Tibial nerve (tissue), 4 donors: ENCODE data around the gene PARP16. TPM values are rescaled to one million over a fixed set of nuclear protein-coding genes. Genes with fewer than 3 reads are reported as not detected.

Experiments used
- DNase-seq, 2 donors: peaks; one replicate each; pipeline ENCODE4 v3.0.0-alpha.2; 2019; ENCODE audit warnings: low spot score in 2 of 2
- H3K27ac ChIP-seq, 4 donors: fragments of 200-600 bp; sonication (generic) in 3 of 4; one replicate each; pipeline ENCODE4 v1.5.1; 2017 to 2019; ENCODE audit warnings: mild to moderate bottlenecking in 1 of 4
- H3K27me3 ChIP-seq, 2 donors: fragments of 200-600 bp; sonication (generic) in 1 of 2; one replicate each; pipeline versions ENCODE4 v1.5.1 to v1.6.0; 2017 to 2019
- H3K36me3 ChIP-seq, 3 donors: fragments of 200-600 bp; sonication (generic); one replicate each; pipeline ENCODE4 v1.5.1; 2018 to 2019
- H3K4me1 ChIP-seq, 4 donors: fragments of 200-600 bp; sonication (generic) in 3 of 4; one replicate each; pipeline ENCODE4 v1.5.1; 2017 to 2019
- H3K4me3 ChIP-seq, 4 donors: fragments of 200-600 bp; sonication (generic) in 3 of 4; one replicate each; pipeline ENCODE4 v1.5.1; 2017 to 2019; ENCODE audit warnings: mild to moderate bottlenecking in 1 of 4, moderate library complexity in 1 of 4
- H3K9me3 ChIP-seq, 4 donors: fragments of 200-600 bp; sonication (generic) in 3 of 4; one replicate each; pipeline ENCODE4 v1.5.1; 2017 to 2019
- EP300 ChIP-seq, 2 donors: sonication (generic); formaldehyde crosslinking; IDR thresholded peaks; one replicate each; pipeline ENCODE4 v1.6.1; 2017; ENCODE audit warnings: antibody characterized with exemption in 2 of 2, mild to moderate bottlenecking in 1 of 2
- POLR2A ChIP-seq, 2 donors: fragments of 450-650 bp; IDR thresholded peaks; one replicate each; pipeline ENCODE4 v1.6.1; 2017; ENCODE audit warnings: antibody characterized with exemption in 2 of 2, mild to moderate bottlenecking in 2 of 2, moderate library complexity in 2 of 2
- WGBS, 2 donors: methylation state at CpG; one replicate each; pipeline ENCODE4 v1.1.5; 2018; 5-methylcytosine and 5-hydroxymethylcytosine counted together
- total RNA-seq, 4 donors: library from RNA; depleted of rRNA; stranded (reverse); fragments of >200 nt; gene quantifications; one replicate each; pipeline ENCODE4 v1.1.0, GENCODE V29; 2016
- TF ChIP-seq, protein P1 (sequence below), 5 experiments: fragments of 200-600 bp in 3 of 5; fragments of 450-650 bp in 2 of 5; sonication (generic) in 3 of 5; IDR thresholded peaks; one replicate each; pipeline ENCODE4 v1.5.1; 2016 to 2019; ENCODE audit warnings: antibody characterized with exemption in 5 of 5, mild to moderate bottlenecking in 3 of 5, moderate library complexity in 2 of 5

PARP16 gene
- total RNA-seq, 4 donors from 2014 or later = 5.9 to 15.5 (median 12.1) TPM

DNA sequence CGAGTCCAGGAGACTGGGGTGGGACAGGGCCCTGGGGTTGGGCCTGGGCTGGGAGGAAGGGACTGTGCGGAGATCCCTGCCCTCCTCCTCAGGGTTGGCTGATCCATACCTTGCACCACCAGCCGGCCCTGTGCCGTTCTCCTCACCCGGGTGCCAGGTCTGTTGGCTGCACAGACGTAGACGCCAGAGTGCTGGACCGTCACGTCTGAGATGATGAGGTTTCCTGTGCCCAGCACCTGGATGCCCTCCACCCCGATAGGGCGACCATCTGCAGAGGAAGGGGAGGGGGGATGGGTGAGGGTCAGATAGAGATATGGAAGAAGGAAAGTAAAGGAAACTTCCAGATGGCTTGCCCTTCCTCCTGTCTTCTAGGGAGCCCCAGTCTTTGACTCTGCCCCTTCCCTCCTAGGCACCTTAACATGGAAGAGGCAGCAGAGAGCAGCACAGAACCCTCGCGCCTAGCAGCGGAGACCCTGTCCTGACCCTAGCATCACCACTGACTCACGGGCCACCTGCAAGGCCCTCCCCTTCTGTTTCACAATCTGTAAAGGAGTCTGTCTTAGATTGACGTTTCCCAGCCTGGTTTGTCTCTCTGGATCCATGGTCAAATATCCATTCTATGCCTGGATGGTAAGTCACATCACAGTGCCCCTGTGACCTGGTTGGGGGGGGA is 46.6 kb upstream of the PARP16 start:
- no peak for DNase-seq
- 80 to 88% methylated on average over 14 to 16 of the region's 16 CpGs for WGBS, 2 donors
- no peak for TF ChIP-seq POLR2A (IDR thresholded peaks at IDR 0.05)
- no peak for TF ChIP-seq EP300 (IDR thresholded peaks at IDR 0.05)
- TF ChIP-seq, protein P1, sequence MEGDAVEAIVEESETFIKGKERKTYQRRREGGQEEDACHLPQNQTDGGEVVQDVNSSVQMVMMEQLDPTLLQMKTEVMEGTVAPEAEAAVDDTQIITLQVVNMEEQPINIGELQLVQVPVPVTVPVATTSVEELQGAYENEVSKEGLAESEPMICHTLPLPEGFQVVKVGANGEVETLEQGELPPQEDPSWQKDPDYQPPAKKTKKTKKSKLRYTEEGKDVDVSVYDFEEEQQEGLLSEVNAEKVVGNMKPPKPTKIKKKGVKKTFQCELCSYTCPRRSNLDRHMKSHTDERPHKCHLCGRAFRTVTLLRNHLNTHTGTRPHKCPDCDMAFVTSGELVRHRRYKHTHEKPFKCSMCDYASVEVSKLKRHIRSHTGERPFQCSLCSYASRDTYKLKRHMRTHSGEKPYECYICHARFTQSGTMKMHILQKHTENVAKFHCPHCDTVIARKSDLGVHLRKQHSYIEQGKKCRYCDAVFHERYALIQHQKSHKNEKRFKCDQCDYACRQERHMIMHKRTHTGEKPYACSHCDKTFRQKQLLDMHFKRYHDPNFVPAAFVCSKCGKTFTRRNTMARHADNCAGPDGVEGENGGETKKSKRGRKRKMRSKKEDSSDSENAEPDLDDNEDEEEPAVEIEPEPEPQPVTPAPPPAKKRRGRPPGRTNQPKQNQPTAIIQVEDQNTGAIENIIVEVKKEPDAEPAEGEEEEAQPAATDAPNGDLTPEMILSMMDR (IDR thresholded peaks at IDR 0.05) = no peak
- H3K36me3 ChIP-seq = no peaks in the 10 kb centered on the region
- H3K9me3 ChIP-seq = no peaks in the 10 kb centered on the region
- H3K4me3 ChIP-seq = no peak overlapping the region
- no peaks in the 10 kb centered on the region for H3K4me1 ChIP-seq
- no peaks in the 10 kb centered on the region for H3K27me3 ChIP-seq
- H3K27ac ChIP-seq = no peak overlapping the region

DNA sequence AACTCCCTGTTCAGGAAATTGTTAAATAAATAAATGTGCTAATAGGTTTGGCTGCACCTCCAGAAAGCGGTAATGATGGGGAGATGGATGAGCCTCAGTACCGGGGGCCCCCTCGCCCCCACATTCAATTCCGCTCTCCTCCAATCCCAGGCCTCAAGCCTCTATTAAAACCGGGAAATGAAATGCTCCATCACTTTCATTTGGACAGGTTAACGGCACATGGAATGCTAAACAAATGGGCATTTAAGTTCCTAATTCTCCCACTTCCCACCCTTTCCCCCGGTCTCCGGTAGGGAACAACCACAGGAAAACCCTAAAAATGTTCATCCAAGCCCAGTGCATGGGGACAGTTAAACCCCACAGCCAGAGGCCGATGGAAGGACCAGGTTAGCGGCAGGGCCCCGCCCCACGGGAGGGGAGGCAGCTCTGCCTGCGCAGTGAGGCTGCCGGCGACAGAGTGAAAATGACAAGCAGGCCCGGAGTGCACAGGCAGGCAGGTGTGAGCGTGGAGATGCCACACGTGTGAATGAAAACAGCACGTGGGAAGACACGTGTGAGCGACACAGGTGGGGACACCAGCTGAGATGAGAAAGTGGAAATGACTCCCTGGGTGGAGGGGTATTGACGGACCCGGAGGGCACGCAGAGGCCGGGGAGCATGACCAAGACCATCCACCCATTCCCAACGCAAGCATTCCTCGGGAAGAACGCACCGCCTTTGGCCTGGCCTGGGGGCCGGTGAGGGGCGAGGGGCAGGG is 45.9 kb upstream of the PARP16 start:
- no peaks in the 10 kb centered on the region for H3K9me3 ChIP-seq
- H3K4me3 ChIP-seq = no peak overlapping the region
- H3K27me3 ChIP-seq = no peaks in the 10 kb centered on the region
- no peaks in the 10 kb centered on the region for H3K36me3 ChIP-seq
- 81 to 82% methylated on average over 31 of the region's 31 CpGs for WGBS, 2 donors
- DNase-seq = no peak
- TF ChIP-seq EP300 (IDR thresholded peaks at IDR 0.05) = no peak
- TF ChIP-seq POLR2A (IDR thresholded peaks at IDR 0.05) = no peak
- TF ChIP-seq, protein P1 (IDR thresholded peaks at IDR 0.05) = no peak
- H3K27ac ChIP-seq = no peak overlapping the region
- H3K4me1 ChIP-seq = no peaks in the 10 kb centered on the region

DNA sequence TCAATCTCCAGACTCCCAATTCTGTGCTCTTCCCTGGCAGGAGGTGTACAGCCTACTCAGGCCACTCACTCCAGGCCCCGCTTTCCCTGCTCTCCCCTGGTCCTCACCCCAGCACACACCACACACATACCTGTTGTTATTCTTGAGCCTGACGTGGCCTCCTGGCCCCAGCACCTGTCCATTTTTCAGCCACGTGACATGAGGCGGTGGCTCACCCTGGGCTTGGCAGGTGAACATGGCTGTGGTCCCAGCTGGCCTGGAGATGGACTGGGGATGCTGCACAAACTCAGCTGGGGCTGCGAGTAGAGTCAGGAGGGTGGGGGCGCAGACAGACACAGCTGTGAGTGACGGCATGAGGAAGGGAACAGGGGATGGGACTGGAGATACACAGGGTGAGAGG is 45.1 kb upstream of the PARP16 start:
- DNase-seq = no peak
- TF ChIP-seq, protein P1 (IDR thresholded peaks at IDR 0.05) = no peak
- TF ChIP-seq EP300 (IDR thresholded peaks at IDR 0.05) (no peak), POLR2A (IDR thresholded peaks at IDR 0.05) (no peak)
- H3K4me3 ChIP-seq = no peak overlapping the region
- no peaks in the 10 kb centered on the region for H3K9me3 ChIP-seq
- H3K4me1 ChIP-seq = no peaks in the 10 kb centered on the region
- H3K36me3 ChIP-seq = no peaks in the 10 kb centered on the region
- H3K27me3 ChIP-seq = no peaks in the 10 kb centered on the region
- H3K27ac ChIP-seq = no peak overlapping the region
- WGBS, 2 donors = 89% methylated on average over 6 of the region's 7 CpGs

DNA sequence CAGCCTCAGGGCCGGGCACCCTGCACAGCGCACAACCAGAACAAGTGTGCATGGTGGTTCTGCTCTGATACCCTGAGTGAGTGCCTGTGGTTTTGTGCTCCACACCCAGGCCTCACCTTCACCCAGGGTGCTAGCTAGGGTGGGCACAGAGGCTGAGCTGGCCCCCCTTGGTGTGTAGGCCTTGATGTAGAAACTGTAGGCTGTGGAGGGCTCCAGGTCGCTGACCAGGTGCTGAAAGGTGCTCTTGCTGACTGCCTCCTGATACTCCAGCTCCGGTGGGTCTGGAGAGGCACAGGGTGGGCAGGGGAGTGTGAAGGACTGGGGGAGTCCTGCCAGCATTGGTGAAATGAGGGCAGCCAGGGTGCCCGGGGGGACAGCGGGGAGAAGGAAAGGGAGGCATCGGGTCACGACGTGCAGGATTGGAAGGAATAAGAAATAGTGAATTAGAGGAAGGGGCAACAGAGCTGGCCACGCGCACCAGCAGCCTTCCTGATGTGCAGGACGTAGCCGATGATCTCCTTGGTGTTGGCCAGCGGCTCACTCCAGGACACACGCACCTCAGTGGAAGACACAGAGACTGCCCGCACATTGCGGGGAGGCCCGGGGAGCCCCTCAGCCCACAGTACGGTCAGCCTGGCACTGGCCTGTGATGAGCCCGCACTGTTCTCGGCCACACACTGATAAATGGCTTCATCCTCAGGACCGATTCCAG is 44.4 kb upstream of the PARP16 start:
- no peak overlapping the region for H3K4me3 ChIP-seq
- H3K36me3 ChIP-seq = no peaks in the 10 kb centered on the region
- H3K27me3 ChIP-seq = no peaks in the 10 kb centered on the region
- H3K4me1 ChIP-seq = no peaks in the 10 kb centered on the region
- no peak for DNase-seq
- 87 to 95% methylated on average over 16 to 22 of the region's 22 CpGs for WGBS, 2 donors
- H3K9me3 ChIP-seq = no peaks in the 10 kb centered on the region
- TF ChIP-seq, protein P1 (IDR thresholded peaks at IDR 0.05) = no peak
- TF ChIP-seq POLR2A (IDR thresholded peaks at IDR 0.05) = no peak
- no peak for TF ChIP-seq EP300 (IDR thresholded peaks at IDR 0.05)
- no peak overlapping the region for H3K27ac ChIP-seq
